GM23338 (cell line): ENCODE measurements around the gene SNX21. TPM values are rescaled to one million over a fixed set of nuclear protein-coding genes. Genes with fewer than 3 reads are reported as not detected.

Experiments used
- ATAC-seq: fragments of 200-7000 bp; cut with Tn5 transposase; 3 replicates; pipeline ENCODE4 v1.9.1; 2020
- DNase-seq: peaks from one replicate; pipeline ENCODE4 v3.0.0-alpha.2; 2015; ENCODE audit warnings: low spot score
- H2AFZ ChIP-seq: fragments of 200-600 bp; sonication (generic); 2 replicates; pipeline ENCODE4 v1.8.0; 2016; ENCODE audit warnings: antibody characterized with exemption, mild to moderate bottlenecking, moderate library complexity
- H3F3A ChIP-seq: fragments of 200-600 bp; sonication (generic); replicated peaks from 2 replicates; pipeline ENCODE4 v1.8.0; 2017; ENCODE audit warnings: antibody characterized with exemption, mixed run types, low read depth
- H3K27ac ChIP-seq: fragments of 200-600 bp; sonication (generic); 2 replicates; pipeline ENCODE4 v1.6.1; 2016; ENCODE audit warnings: low read depth
- H3K27me3 ChIP-seq: fragments of 200-600 bp; sonication (generic); 2 replicates; pipeline ENCODE4 v1.8.0; 2016; ENCODE audit warnings: mild to moderate bottlenecking, mixed run types, moderate library complexity; ENCODE audit not compliant: insufficient read depth
- H3K36me3 ChIP-seq: fragments of 200-600 bp; sonication (generic); 2 replicates; pipeline ENCODE4 v1.8.0; 2016; ENCODE audit warnings: mild to moderate bottlenecking; ENCODE audit not compliant: insufficient read depth
- H3K4me1 ChIP-seq: fragments of 200-600 bp; sonication (generic); 2 replicates; pipeline ENCODE4 v1.8.0; 2016; ENCODE audit warnings: mild to moderate bottlenecking, moderate library complexity; ENCODE audit not compliant: insufficient read depth
- H3K4me2 ChIP-seq: fragments of 200-600 bp; sonication (generic); 2 replicates; pipeline ENCODE4 v1.7.1; 2017; ENCODE audit warnings: mixed run types
- H3K4me3 ChIP-seq: fragments of 200-600 bp; sonication (generic); 2 replicates; pipeline ENCODE4 v1.6.1; 2016; ENCODE audit warnings: mixed run types
- H3K79me2 ChIP-seq: fragments of 200-600 bp; sonication (generic); replicated peaks from 2 replicates; pipeline ENCODE4 v1.8.0; 2017; ENCODE audit warnings: mild to moderate bottlenecking; ENCODE audit not compliant: insufficient read depth
- H3K9me2 ChIP-seq: fragments of 200-600 bp; sonication (generic); 2 replicates; pipeline ENCODE4 v1.8.0; 2017; ENCODE audit not compliant: insufficient read depth
- H4K20me1 ChIP-seq: fragments of 200-600 bp; sonication (generic); replicated peaks from 2 replicates; pipeline ENCODE4 v1.8.0; 2017; ENCODE audit warnings: mild to moderate bottlenecking; ENCODE audit not compliant: insufficient read depth
- H3K27ac Mint-ChIP-seq: 2 replicates; pipeline ENCODE4 v1.8.0; 2020; ENCODE audit warnings: inconsistent platforms, mild to moderate bottlenecking, moderate library complexity, mixed read lengths
- H3K27me3 Mint-ChIP-seq: 3 replicates; pipeline ENCODE4 v1.8.0; 2022; ENCODE audit warnings: low read depth, mild to moderate bottlenecking, moderate library complexity, mixed read lengths, inconsistent platforms; ENCODE audit not compliant: insufficient read depth, poor library complexity
- H3K36me3 Mint-ChIP-seq: 3 replicates; pipeline ENCODE4 v1.8.0; 2021; ENCODE audit warnings: low read depth, mild to moderate bottlenecking, inconsistent platforms, moderate library complexity, mixed read lengths
- H3K4me1 Mint-ChIP-seq: 3 replicates; pipeline ENCODE4 v1.8.0; 2020; ENCODE audit warnings: mild to moderate bottlenecking, inconsistent platforms, mixed read lengths
- H3K4me3 Mint-ChIP-seq: 3 replicates; pipeline ENCODE4 v1.8.0; 2021; ENCODE audit warnings: moderate library complexity, mild to moderate bottlenecking, inconsistent platforms, mixed read lengths
- H3K9me3 Mint-ChIP-seq: 3 replicates; pipeline ENCODE4 v1.8.0; 2020; ENCODE audit warnings: moderate library complexity, mild to moderate bottlenecking, inconsistent platforms, mixed read lengths
- ETS1 ChIP-seq: IDR thresholded peaks from 2 replicates; pipeline ENCODE4 v1.6.1; 2016; ENCODE audit warnings: antibody characterized with exemption
- POLR2AphosphoS5 ChIP-seq: IDR thresholded peaks from 2 replicates; pipeline ENCODE4 v1.6.1; 2016; ENCODE audit warnings: antibody characterized with exemption, low read depth
- REST ChIP-seq: IDR thresholded peaks from one replicate; pipeline ENCODE4 v1.6.1; 2018; ENCODE audit warnings: antibody characterized with exemption; ENCODE audit not compliant: unreplicated experiment
- ZNF114 ChIP-seq: fragments of 250-450 bp; sonication (Bioruptor Pico); IDR thresholded peaks from 2 replicates; pipeline ENCODE4 v1.5.0; 2020; ENCODE audit warnings: mild to moderate bottlenecking, moderate library complexity
- ZNF462 ChIP-seq: fragments of 250-450 bp; sonication (Bioruptor Pico); IDR thresholded peaks from 2 replicates; pipeline ENCODE4 v1.5.0; 2020; ENCODE audit warnings: mild to moderate bottlenecking, moderate library complexity
- polyA plus RNA-seq: library from polyadenylated mRNA; unstranded; fragments of >200 nt; fragmentation: Nextera tagmentation; extraction: Ambion mirVana; gene quantifications from 2 replicates; pipeline ENCODE4 v1.2.1, GENCODE V29; 2016
- total RNA-seq: library from RNA; depleted of rRNA; stranded (reverse); fragments of >200 nt; shearing (Covaris generic); gene quantifications from 2 replicates; pipeline ENCODE4 v1.2.3, GENCODE V29; 2014

The SNX21 gene
- total and polyA plus RNA-seq, 2 experiments from 2014 or later, result 13.3 to 31.5 TPM

- Histone ChIP-seq H2AFZ (no peak overlapping the region), H3K4me2 (no peak overlapping the region), H3K27ac (no peak overlapping the region), H3K4me3 (no peak overlapping the region), H3K27me3 (no peaks in the 10 kb centered on the region), H3K79me2 (0 out of 2 replicates have a peak, but pooled peaks cover 3% of the 10 kb centered on the region), H4K20me1 (peaks cover 13% of the 10 kb centered on the region), H3K9me2 (no peaks in the 10 kb centered on the region), H3F3A (peaks cover 15% of the 10 kb centered on the region), H3K36me3 (no peaks in the 10 kb centered on the region), H3K4me1 (peaks cover 20% of the 10 kb centered on the region; the same call in 1 of the 2 replicates)
- H3K27ac Mint-ChIP-seq, result no peak overlapping the region
- ATAC-seq (no peak), DNase-seq (no peak)
- H3K4me1 Mint-ChIP-seq, result peaks cover 12% of the 10 kb centered on the region
- no peaks in the 10 kb centered on the region for H3K9me3 Mint-ChIP-seq
- H3K36me3 Mint-ChIP-seq, result peaks cover 18% of the 10 kb centered on the region; the same call in 2 of the 3 replicates
- peaks cover 14% of the 10 kb centered on the region for H3K27me3 Mint-ChIP-seq
- no peak overlapping the region for H3K4me3 Mint-ChIP-seq
- no peak for TF ChIP-seq POLR2AphosphoS5
- no peak for TF ChIP-seq REST
- TF ChIP-seq ZNF114 (CRISPR knock-in tag), result no peak
- TF ChIP-seq ZNF462 (CRISPR knock-in tag), result no peak
- no peak for TF ChIP-seq ETS1
These were observed 3.2 kb downstream of the SNX21 start for GRCh38 chr20:45836841-45837240.
